GM12878 (cell line): ENCODE data around the gene TOR2A. TPM values are rescaled to one million over a fixed set of nuclear protein-coding genes. Genes with fewer than 3 reads are reported as not detected.

Experiments used
- BMI1 ChIP-seq: fragments of 450-650 bp; IDR thresholded peaks from 2 replicates; pipeline ENCODE4 v1.6.1; 2016; ENCODE audit warnings: mild to moderate bottlenecking, moderate library complexity, borderline replicate concordance
- CHD4 ChIP-seq: fragments of 200-600 bp; sonication (generic); IDR thresholded peaks from 2 replicates; pipeline ENCODE4 v1.6.1; 2016; ENCODE audit warnings: mild to moderate bottlenecking
- EP300 ChIP-seq, 2 experiments: fragments of 150-350 bp in 1 of 2; IDR thresholded peaks; 2 replicates each; pipeline ENCODE4 v1.6.1; 2011 to 2012; ENCODE audit warnings: low read depth in 2 of 2, low read length in 2 of 2, borderline replicate concordance in 1 of 2, improper control_type of control experiment in 1 of 2, inconsistent platforms in 1 of 2; ENCODE audit not compliant: control insufficient read depth in 1 of 2
- GABPA ChIP-seq: IDR thresholded peaks from 2 replicates; pipeline ENCODE4 v1.6.1; 2014; ENCODE audit warnings: antibody characterized with exemption, low read depth, mild to moderate bottlenecking, inconsistent platforms
- HCFC1 ChIP-seq: fragments of 150-350 bp; IDR thresholded peaks from 2 replicates; pipeline ENCODE4 v1.6.1; 2014; ENCODE audit warnings: low read length
- LARP7 ChIP-seq: fragments of 450-650 bp; IDR thresholded peaks from 2 replicates; pipeline ENCODE4 v1.6.1; 2017; ENCODE audit warnings: mild to moderate bottlenecking
- MEF2A ChIP-seq: IDR thresholded peaks from 2 replicates; pipeline ENCODE4 v1.6.1; 2011; ENCODE audit warnings: low read depth, mild to moderate bottlenecking, low read length, moderate library complexity; ENCODE audit not compliant: insufficient read depth
- MEF2B ChIP-seq: fragments of 450-650 bp; IDR thresholded peaks from 2 replicates; pipeline ENCODE4 v1.6.1; 2018; ENCODE audit warnings: mild to moderate bottlenecking, moderate library complexity; ENCODE audit not compliant: partially characterized antibody, poor library complexity, severe bottlenecking
- MYC ChIP-seq: IDR thresholded peaks from 2 replicates; pipeline ENCODE4 v1.6.1; 2011; ENCODE audit warnings: mild to moderate bottlenecking, low read length, moderate library complexity, inconsistent platforms; ENCODE audit not compliant: insufficient read depth, insufficient replicate concordance, insufficient read length, severe bottlenecking
- NFXL1 ChIP-seq: fragments of 450-650 bp; IDR thresholded peaks from 2 replicates; pipeline ENCODE4 v1.6.1; 2017; ENCODE audit warnings: antibody characterized with exemption, mild to moderate bottlenecking, borderline replicate concordance
- NFYA ChIP-seq: IDR thresholded peaks from 2 replicates; pipeline ENCODE4 v1.6.1; 2011; ENCODE audit warnings: low read depth, mild to moderate bottlenecking, low read length, improper control_type of control experiment, borderline replicate concordance
- NR2C1 ChIP-seq: fragments of 450-650 bp; IDR thresholded peaks from 2 replicates; pipeline ENCODE4 v1.6.1; 2017; ENCODE audit warnings: antibody characterized with exemption, mild to moderate bottlenecking, moderate library complexity
- RB1 ChIP-seq: fragments of 450-650 bp; formaldehyde crosslinking; IDR thresholded peaks from 2 replicates; pipeline ENCODE4 v1.6.1; 2017; ENCODE audit warnings: mild to moderate bottlenecking, borderline replicate concordance
- RELA ChIP-seq: fragments of 450-650 bp; IDR thresholded peaks from 2 replicates; pipeline ENCODE4 v1.8.0; 2014; ENCODE audit warnings: borderline replicate concordance; ENCODE audit not compliant: partially characterized antibody
- SMC3 ChIP-seq: IDR thresholded peaks from 2 replicates; pipeline ENCODE4 v1.6.1; 2011; ENCODE audit warnings: low read length, improper control_type of control experiment, borderline replicate concordance
- TARDBP ChIP-seq: IDR thresholded peaks from 2 replicates; pipeline ENCODE4 v1.6.1; 2016; ENCODE audit warnings: borderline replicate concordance
- TBL1XR1 ChIP-seq: IDR thresholded peaks from 2 replicates; pipeline ENCODE4 v1.6.1; 2012; ENCODE audit warnings: low read depth, low read length, improper control_type of control experiment
- TCF3 ChIP-seq: IDR thresholded peaks from 2 replicates; pipeline ENCODE4 v1.6.1; 2012; ENCODE audit warnings: low read depth, mild to moderate bottlenecking, low read length, borderline replicate concordance; ENCODE audit not compliant: insufficient read depth
- polyA plus RNA-seq, 11 experiments: library from polyadenylated mRNA; depleted of rRNA in 4 of 11; unstranded in 6 of 11; stranded (reverse) in 5 of 11; fragments of >200 nt; fragmentation: Nextera tagmentation in 4 of 11; fragmentation: Illumina TruSeq in 1 of 11; extraction: Ambion mirVana in 4 of 11; extraction: Trizol in 1 of 11; gene quantifications; 1 replicate in 1 of 11; 2 replicates in 10 of 11; pipeline versions ENCODE4 v1.2.1 to v1.2.3, GENCODE V29; 2011 to 2016; ENCODE audit warnings: inconsistent platforms in 2 of 11, missing spikeins in 2 of 11, low read depth in 1 of 11
- total RNA-seq, 4 experiments: library from RNA; depleted of rRNA in 3 of 4; stranded (reverse); fragments of >200 nt in 3 of 4; fragmentation: Illumina TruSeq in 1 of 4; extraction: Trizol in 1 of 4; gene quantifications; 2 replicates each; pipeline versions ENCODE4 v1.2.1 to v1.2.3, GENCODE V29; 2013 to 2021
- TF ChIP-seq, protein P1 (sequence below): IDR thresholded peaks from 2 replicates; pipeline ENCODE4 v1.6.1; 2011; ENCODE audit warnings: low read depth, low read length, improper control_type of control experiment, borderline replicate concordance
- TF ChIP-seq, protein P2 (sequence below): fragments of 450-650 bp; IDR thresholded peaks from 2 replicates; pipeline ENCODE4 v1.6.1; 2017; ENCODE audit warnings: mild to moderate bottlenecking
- TF ChIP-seq, protein P3 (sequence below): IDR thresholded peaks from 2 replicates; pipeline ENCODE4 v1.6.1; 2012; ENCODE audit warnings: mild to moderate bottlenecking, low read depth, low read length
- TF ChIP-seq, protein P4 (sequence below): IDR thresholded peaks from 2 replicates; pipeline ENCODE4 v1.6.1; 2012; ENCODE audit warnings: low read depth, low read length, improper control_type of control experiment

TOR2A gene
- total and polyA plus RNA-seq, 10 of the 15 experiments (the other 5 are each of a cell fraction or from before 2014, with no cell fraction given) = 0.52 to 23.7 (median 8.5) TPM

DNA sequence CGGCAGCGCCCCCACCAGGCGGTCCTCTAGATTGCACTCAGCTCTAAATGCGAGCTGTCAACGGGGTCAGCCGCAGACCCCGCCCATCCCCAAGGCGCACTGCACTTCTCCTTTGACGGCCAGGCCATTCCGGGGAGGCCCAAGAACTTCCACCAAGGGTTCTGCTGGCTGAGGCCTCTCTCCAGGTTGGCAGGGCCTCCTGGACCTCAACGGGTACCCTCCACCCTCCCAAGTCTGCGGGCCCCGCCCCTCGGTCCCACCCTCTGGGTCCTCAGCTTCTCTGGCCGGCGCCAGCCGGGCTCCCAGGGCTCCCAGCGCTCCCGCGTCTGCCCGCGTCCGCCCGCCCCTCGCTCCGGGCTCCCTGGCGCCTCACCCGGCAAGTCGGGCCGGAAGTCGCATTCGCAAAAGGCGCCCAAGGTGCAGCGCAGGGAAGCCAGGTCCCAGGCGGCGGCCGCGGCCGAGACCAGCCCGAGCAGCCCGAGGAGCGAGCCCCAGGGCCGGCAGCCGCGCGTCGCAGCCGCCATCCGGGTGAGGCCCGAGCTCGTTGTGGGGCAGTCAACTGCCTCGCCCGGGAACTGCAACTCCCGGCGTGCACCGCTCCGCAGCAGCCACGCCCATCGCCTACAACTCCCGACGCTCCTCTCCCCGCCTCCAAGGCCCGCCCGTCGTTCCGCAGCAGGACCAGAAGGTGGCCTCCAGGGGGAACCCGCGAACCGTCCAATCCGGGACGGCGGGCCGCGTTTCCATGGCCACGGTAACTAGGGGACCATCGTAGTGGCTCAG is at the start of gene TOR2A (continued):
- TF ChIP-seq NFYA = no peak
- TF ChIP-seq, protein P1, sequence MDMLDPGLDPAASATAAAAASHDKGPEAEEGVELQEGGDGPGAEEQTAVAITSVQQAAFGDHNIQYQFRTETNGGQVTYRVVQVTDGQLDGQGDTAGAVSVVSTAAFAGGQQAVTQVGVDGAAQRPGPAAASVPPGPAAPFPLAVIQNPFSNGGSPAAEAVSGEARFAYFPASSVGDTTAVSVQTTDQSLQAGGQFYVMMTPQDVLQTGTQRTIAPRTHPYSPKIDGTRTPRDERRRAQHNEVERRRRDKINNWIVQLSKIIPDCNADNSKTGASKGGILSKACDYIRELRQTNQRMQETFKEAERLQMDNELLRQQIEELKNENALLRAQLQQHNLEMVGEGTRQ = no peak
- 0 out of 2 replicates have a peak, but pooled peaks have one; percentile 49 for TF ChIP-seq MEF2A
- TF ChIP-seq SMC3 = peak; percentile 97
- no peak for TF ChIP-seq MYC
- peak; percentile 98 for TF ChIP-seq BMI1
- TF ChIP-seq MEF2B = peak; percentile 67
- peak; percentile 71; the same call in 1 of the 2 replicates for TF ChIP-seq TBL1XR1
- TF ChIP-seq, protein P2, sequence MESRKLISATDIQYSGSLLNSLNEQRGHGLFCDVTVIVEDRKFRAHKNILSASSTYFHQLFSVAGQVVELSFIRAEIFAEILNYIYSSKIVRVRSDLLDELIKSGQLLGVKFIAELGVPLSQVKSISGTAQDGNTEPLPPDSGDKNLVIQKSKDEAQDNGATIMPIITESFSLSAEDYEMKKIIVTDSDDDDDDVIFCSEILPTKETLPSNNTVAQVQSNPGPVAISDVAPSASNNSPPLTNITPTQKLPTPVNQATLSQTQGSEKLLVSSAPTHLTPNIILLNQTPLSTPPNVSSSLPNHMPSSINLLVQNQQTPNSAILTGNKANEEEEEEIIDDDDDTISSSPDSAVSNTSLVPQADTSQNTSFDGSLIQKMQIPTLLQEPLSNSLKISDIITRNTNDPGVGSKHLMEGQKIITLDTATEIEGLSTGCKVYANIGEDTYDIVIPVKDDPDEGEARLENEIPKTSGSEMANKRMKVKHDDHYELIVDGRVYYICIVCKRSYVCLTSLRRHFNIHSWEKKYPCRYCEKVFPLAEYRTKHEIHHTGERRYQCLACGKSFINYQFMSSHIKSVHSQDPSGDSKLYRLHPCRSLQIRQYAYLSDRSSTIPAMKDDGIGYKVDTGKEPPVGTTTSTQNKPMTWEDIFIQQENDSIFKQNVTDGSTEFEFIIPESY = no peak
- TF ChIP-seq NFXL1 = no peak
- no peak for TF ChIP-seq CHD4
- TF ChIP-seq NR2C1 = peak; percentile 57
- peak; percentile 86 for TF ChIP-seq RB1
- TF ChIP-seq, protein P3, sequence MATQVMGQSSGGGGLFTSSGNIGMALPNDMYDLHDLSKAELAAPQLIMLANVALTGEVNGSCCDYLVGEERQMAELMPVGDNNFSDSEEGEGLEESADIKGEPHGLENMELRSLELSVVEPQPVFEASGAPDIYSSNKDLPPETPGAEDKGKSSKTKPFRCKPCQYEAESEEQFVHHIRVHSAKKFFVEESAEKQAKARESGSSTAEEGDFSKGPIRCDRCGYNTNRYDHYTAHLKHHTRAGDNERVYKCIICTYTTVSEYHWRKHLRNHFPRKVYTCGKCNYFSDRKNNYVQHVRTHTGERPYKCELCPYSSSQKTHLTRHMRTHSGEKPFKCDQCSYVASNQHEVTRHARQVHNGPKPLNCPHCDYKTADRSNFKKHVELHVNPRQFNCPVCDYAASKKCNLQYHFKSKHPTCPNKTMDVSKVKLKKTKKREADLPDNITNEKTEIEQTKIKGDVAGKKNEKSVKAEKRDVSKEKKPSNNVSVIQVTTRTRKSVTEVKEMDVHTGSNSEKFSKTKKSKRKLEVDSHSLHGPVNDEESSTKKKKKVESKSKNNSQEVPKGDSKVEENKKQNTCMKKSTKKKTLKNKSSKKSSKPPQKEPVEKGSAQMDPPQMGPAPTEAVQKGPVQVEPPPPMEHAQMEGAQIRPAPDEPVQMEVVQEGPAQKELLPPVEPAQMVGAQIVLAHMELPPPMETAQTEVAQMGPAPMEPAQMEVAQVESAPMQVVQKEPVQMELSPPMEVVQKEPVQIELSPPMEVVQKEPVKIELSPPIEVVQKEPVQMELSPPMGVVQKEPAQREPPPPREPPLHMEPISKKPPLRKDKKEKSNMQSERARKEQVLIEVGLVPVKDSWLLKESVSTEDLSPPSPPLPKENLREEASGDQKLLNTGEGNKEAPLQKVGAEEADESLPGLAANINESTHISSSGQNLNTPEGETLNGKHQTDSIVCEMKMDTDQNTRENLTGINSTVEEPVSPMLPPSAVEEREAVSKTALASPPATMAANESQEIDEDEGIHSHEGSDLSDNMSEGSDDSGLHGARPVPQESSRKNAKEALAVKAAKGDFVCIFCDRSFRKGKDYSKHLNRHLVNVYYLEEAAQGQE = no peak
- TF ChIP-seq, protein P4, sequence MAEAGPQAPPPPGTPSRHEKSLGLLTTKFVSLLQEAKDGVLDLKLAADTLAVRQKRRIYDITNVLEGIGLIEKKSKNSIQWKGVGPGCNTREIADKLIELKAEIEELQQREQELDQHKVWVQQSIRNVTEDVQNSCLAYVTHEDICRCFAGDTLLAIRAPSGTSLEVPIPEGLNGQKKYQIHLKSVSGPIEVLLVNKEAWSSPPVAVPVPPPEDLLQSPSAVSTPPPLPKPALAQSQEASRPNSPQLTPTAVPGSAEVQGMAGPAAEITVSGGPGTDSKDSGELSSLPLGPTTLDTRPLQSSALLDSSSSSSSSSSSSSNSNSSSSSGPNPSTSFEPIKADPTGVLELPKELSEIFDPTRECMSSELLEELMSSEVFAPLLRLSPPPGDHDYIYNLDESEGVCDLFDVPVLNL = no peak
- peak in 1 of 2 experiments; percentile 62; a peak in 1 of 4 replicates for TF ChIP-seq EP300 (IDR thresholded peaks at IDR 0.05; ENCODE audit: borderline replicate concordance in 1 of 2, control insufficient read depth in 1 of 2, low read depth in 2 of 2, low read length in 2 of 2)
- TF ChIP-seq LARP7 = peak; percentile 98
- peak; percentile 88 for TF ChIP-seq TARDBP
- TF ChIP-seq GABPA = no peak
- TF ChIP-seq TCF3 = 0 out of 2 replicates have a peak, but pooled peaks have one; percentile 23
- peak; percentile 77 for TF ChIP-seq RELA
- peak; percentile 96 for TF ChIP-seq HCFC1
